ENCODE measurements around the gene PRPF40A. TPM values are rescaled to one million over a fixed set of nuclear protein-coding genes. Genes with fewer than 3 reads are reported as not detected.

The PRPF40A gene
- total and polyA plus RNA-seq, 2 experiments from 2014 or later: 254 to 261 TPM

GRCh38 chr2:152613235-152613634 lies 104.0 kb downstream of the PRPF40A start (continued):
- TF ChIP-seq CTCF (conservative IDR thresholded peaks at IDR 0.05; ENCODE audit: low read depth in 2 of 2): no peak

GRCh38 chr2:152611458-152612231 lies 105.6 kb downstream of the PRPF40A start:
- ATAC-seq (no peak), DNase-seq (ENCODE audit: low spot score) (no peak)
- Histone ChIP-seq H3K79me2 (replicated peaks; ENCODE audit: insufficient read depth) (no peaks in the 10 kb centered on the region), H3K27me3 (ENCODE audit: insufficient read depth) (no peaks in the 10 kb centered on the region), H3K4me1 (ENCODE audit: insufficient read depth) (no peaks in the 10 kb centered on the region), H3K36me3 (ENCODE audit: insufficient read depth) (0 out of 2 replicates have a peak, but pooled peaks cover 10% of the 10 kb centered on the region), H3K4me3 (no peak overlapping the region), H3F3A (replicated peaks; ENCODE audit: low read depth) (no peaks in the 10 kb centered on the region), H3K4me2 (no peak overlapping the region), H3K9me2 (ENCODE audit: insufficient read depth) (no peaks in the 10 kb centered on the region), H4K20me1 (replicated peaks; ENCODE audit: insufficient read depth) (peaks cover 2% of the 10 kb centered on the region; the same call in 1 of the 2 replicates), H2AFZ (no peak overlapping the region), H3K27ac (ENCODE audit: low read depth) (no peak overlapping the region)
- peaks cover 1% of the 10 kb centered on the region for H3K27me3 Mint-ChIP-seq (ENCODE audit: insufficient read depth, low read depth, poor library complexity)
- no peaks in the 10 kb centered on the region for H3K9me3 Mint-ChIP-seq
- no peak overlapping the region for H3K4me3 Mint-ChIP-seq
- peaks cover 4% of the 10 kb centered on the region; the same call in 1 of the 3 replicates for H3K4me1 Mint-ChIP-seq
- H3K36me3 Mint-ChIP-seq (ENCODE audit: low read depth): peaks cover 22% of the 10 kb centered on the region
- peak overlapping the region; percentile 81 for H3K27ac Mint-ChIP-seq
- TF ChIP-seq EZH2 (IDR thresholded peaks at IDR 0.05; ENCODE audit: low read depth, unreplicated experiment) (no peak), CREB1 (CRISPR knock-in tag; IDR thresholded peaks at IDR 0.05; ENCODE audit: low read depth) (no peak), ZNF114 (CRISPR knock-in tag; IDR thresholded peaks at IDR 0.05) (no peak), STAT1 (IDR thresholded peaks at IDR 0.05; ENCODE audit: unreplicated experiment) (no peak), EZH2phosphoT487 (IDR thresholded peaks at IDR 0.05; ENCODE audit: unreplicated experiment) (no peak), ZNF331 (CRISPR knock-in tag; IDR thresholded peaks at IDR 0.05; ENCODE audit: low read depth) (no peak), JUNB (IDR thresholded peaks at IDR 0.05; ENCODE audit: unreplicated experiment) (no peak), CTCF (conservative IDR thresholded peaks at IDR 0.05; ENCODE audit: low read depth in 2 of 2) (no peak)
- TF ChIP-seq, protein P1, sequence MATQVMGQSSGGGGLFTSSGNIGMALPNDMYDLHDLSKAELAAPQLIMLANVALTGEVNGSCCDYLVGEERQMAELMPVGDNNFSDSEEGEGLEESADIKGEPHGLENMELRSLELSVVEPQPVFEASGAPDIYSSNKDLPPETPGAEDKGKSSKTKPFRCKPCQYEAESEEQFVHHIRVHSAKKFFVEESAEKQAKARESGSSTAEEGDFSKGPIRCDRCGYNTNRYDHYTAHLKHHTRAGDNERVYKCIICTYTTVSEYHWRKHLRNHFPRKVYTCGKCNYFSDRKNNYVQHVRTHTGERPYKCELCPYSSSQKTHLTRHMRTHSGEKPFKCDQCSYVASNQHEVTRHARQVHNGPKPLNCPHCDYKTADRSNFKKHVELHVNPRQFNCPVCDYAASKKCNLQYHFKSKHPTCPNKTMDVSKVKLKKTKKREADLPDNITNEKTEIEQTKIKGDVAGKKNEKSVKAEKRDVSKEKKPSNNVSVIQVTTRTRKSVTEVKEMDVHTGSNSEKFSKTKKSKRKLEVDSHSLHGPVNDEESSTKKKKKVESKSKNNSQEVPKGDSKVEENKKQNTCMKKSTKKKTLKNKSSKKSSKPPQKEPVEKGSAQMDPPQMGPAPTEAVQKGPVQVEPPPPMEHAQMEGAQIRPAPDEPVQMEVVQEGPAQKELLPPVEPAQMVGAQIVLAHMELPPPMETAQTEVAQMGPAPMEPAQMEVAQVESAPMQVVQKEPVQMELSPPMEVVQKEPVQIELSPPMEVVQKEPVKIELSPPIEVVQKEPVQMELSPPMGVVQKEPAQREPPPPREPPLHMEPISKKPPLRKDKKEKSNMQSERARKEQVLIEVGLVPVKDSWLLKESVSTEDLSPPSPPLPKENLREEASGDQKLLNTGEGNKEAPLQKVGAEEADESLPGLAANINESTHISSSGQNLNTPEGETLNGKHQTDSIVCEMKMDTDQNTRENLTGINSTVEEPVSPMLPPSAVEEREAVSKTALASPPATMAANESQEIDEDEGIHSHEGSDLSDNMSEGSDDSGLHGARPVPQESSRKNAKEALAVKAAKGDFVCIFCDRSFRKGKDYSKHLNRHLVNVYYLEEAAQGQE (IDR thresholded peaks at IDR 0.05; ENCODE audit: unreplicated experiment): no peak
- TF ChIP-seq, protein P2, sequence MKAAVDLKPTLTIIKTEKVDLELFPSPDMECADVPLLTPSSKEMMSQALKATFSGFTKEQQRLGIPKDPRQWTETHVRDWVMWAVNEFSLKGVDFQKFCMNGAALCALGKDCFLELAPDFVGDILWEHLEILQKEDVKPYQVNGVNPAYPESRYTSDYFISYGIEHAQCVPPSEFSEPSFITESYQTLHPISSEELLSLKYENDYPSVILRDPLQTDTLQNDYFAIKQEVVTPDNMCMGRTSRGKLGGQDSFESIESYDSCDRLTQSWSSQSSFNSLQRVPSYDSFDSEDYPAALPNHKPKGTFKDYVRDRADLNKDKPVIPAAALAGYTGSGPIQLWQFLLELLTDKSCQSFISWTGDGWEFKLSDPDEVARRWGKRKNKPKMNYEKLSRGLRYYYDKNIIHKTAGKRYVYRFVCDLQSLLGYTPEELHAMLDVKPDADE (IDR thresholded peaks at IDR 0.05): no peak
